Heart left ventricle (tissue), 13 donors: Measurements from ENCODE around the gene EYS.

Experiments used
- POLR2A ChIP-seq, 2 donors: fragments of 450-650 bp; IDR thresholded peaks; one replicate each; pipeline ENCODE4 v1.6.1; 2017; ENCODE audit warnings: antibody characterized with exemption in 2 of 2, mild to moderate bottlenecking in 2 of 2, moderate library complexity in 2 of 2
- TF ChIP-seq, protein P1 (sequence below), 12 donors: fragments of 200-600 bp; sonication (generic) in 4 of 12; IDR thresholded peaks; one replicate each; pipeline versions ENCODE4 v1.5.0 to v1.8.0; 2018 to 2022; ENCODE audit warnings: antibody characterized with exemption in 12 of 12, mild to moderate bottlenecking in 5 of 12
- donor health status: ischemic (EF 13 %, LVEDD 7.1; RV severe dilation, severe dysfunction).
- donor health status: DM: no; HTN: yes; CAD: no.
- donor health status: DM: no; HTN: no; CAD: no.
- donor health status: ischemic (EF 25% LVEDD 6.9; RV normal size, moderate dysfunction).
- donor health status: ischemic (EF 25% LVEDD 5.7; RV mildly dilated, moderate dysfunction).
- donor health status: ischemic (EF 35%, LVEDD 5.7; RV mildly dilated, moderate dysfunction).
- donor health status: nonischemic (EF 11% LVEDD 7.7; RV severe dilation, severe dysfunction).
- donor health status: DM: yes; HTN: yes; CAD: no.
- donor health status: PGD.
- donor health status: ischemic (EF 29% LVEDD 5.4; RV normal size, mild dysfunction).
- donor health status: nonischemic (EF 23%, LVEDD 6.1; RV moderate dilation, normal function).

DNA sequence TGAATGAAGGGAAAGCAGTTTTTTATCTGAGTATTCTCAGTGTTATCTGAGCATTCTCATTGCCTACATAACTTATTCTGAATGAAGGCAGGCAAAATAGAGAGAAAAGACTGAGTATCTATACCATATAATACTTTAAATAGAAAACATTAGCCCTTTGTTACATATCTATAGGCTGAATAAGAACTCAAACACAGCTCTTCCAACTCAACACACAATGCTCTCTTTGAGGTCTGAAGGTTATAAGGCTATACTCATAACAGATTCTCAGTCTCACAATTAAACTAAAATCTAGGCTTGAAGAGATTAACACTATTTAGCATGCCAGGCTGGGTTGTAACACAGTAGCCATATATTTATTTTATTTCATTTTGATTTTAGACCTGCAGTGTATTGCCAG is 56.9 kb downstream of the EYS start:
- TF ChIP-seq, protein P1, sequence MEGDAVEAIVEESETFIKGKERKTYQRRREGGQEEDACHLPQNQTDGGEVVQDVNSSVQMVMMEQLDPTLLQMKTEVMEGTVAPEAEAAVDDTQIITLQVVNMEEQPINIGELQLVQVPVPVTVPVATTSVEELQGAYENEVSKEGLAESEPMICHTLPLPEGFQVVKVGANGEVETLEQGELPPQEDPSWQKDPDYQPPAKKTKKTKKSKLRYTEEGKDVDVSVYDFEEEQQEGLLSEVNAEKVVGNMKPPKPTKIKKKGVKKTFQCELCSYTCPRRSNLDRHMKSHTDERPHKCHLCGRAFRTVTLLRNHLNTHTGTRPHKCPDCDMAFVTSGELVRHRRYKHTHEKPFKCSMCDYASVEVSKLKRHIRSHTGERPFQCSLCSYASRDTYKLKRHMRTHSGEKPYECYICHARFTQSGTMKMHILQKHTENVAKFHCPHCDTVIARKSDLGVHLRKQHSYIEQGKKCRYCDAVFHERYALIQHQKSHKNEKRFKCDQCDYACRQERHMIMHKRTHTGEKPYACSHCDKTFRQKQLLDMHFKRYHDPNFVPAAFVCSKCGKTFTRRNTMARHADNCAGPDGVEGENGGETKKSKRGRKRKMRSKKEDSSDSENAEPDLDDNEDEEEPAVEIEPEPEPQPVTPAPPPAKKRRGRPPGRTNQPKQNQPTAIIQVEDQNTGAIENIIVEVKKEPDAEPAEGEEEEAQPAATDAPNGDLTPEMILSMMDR (IDR thresholded peaks at IDR 0.05) = no peak
- TF ChIP-seq POLR2A (IDR thresholded peaks at IDR 0.05) = no peak
